GM12873 (cell line): ENCODE data around the gene GAB2.

Source experiments
- TF ChIP-seq, protein P1 (sequence below): IDR thresholded peaks from 2 replicates; pipeline ENCODE4 v1.5.1; 2012; ENCODE audit warnings: low read depth, mild to moderate bottlenecking, moderate library complexity, low read length, control low read depth; ENCODE audit not compliant: insufficient read depth; ENCODE audit errors: missing control alignments

GAB2 gene

DNA sequence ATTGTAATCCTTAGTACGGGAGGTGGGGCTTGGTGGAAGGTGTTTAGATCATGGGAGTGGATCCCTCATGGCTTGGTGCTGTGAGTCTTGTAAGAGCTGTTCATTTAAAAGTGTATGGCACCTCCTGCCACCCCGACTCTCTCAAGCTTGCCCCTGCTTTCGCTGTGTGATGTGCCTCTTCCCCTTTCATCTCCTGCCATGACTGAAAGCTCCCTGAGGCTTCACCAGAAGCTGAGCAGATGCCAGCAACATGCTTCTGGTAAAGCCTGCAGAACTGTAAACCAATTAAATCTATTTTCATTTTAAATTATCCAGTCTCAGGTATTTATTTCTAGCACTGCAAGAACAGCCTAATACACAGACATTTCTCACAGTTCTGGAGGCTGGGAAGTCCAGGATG lies 40.8 kb downstream of the GAB2 start:
- TF ChIP-seq, protein P1, sequence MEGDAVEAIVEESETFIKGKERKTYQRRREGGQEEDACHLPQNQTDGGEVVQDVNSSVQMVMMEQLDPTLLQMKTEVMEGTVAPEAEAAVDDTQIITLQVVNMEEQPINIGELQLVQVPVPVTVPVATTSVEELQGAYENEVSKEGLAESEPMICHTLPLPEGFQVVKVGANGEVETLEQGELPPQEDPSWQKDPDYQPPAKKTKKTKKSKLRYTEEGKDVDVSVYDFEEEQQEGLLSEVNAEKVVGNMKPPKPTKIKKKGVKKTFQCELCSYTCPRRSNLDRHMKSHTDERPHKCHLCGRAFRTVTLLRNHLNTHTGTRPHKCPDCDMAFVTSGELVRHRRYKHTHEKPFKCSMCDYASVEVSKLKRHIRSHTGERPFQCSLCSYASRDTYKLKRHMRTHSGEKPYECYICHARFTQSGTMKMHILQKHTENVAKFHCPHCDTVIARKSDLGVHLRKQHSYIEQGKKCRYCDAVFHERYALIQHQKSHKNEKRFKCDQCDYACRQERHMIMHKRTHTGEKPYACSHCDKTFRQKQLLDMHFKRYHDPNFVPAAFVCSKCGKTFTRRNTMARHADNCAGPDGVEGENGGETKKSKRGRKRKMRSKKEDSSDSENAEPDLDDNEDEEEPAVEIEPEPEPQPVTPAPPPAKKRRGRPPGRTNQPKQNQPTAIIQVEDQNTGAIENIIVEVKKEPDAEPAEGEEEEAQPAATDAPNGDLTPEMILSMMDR = no peak

DNA sequence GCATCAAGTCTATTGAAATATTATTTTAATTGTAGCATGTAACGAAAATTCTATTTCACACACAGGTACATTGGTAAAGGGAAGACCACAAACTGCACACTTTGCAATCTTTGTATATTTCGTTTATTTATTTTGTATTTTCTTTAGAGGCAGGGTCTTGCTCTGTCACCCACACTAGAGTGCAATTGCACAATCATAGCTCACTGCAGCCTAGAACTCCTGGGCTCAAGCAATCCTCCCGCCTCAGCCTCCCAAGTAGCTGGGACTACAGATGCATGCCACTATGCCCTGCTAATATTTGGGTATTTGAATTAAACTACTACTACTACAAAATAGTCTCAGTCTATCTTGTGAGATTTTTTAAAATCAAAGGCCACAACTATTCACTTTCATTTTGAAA lies 42.7 kb downstream of the GAB2 start:
- TF ChIP-seq, protein P1 = no peak

DNA sequence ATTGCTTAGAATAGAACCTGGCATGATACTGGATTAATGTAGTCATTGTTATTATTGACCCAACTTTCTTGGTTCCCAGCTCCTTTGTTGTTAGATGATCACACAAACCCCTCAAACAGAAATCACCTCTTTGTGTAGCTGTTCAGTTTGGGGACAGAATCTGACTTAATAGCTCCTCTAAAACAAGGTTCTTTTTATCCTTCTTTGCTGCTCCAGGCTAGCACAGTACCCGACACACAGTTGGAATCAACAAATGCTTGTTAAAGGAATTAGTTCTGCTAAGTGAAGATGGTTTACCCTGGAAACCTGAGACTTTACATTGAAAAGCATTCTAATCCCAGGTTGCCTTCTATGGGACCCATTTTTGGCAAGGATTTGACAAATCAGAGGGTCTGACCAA lies 43.9 kb downstream of the GAB2 start:
- TF ChIP-seq, protein P1 = no peak

DNA sequence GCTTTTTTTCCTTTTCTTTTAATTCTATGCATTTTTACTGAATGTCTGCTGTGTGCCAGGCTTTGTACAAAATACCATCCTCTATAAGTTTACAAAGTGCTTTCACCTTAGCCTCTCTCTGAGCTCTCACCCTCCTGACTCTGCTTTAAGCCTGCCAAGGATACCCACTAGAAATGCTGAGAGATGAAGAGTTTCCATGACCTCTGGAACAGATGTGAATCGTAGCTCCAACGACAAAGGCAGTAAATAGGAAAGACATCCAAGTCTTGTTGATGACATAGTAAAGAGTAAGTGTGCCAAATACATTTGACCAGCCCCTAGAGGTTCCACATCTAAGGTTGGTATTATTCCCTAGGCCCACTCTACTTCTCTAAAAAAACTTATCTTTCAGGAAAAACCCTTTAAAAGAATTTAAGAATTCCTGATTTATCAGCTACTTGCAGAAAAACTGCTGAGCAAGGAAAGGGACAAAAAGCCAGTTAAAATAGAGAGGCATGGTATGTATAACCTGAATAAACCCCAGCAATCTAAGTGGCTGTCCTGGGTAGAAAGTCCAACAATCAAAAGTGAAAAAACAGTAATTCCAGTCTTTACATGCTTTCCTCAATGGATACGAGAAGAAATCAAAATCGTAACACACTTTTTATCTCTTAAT lies 45.4 kb downstream of the GAB2 start:
- TF ChIP-seq, protein P1 = no peak

DNA sequence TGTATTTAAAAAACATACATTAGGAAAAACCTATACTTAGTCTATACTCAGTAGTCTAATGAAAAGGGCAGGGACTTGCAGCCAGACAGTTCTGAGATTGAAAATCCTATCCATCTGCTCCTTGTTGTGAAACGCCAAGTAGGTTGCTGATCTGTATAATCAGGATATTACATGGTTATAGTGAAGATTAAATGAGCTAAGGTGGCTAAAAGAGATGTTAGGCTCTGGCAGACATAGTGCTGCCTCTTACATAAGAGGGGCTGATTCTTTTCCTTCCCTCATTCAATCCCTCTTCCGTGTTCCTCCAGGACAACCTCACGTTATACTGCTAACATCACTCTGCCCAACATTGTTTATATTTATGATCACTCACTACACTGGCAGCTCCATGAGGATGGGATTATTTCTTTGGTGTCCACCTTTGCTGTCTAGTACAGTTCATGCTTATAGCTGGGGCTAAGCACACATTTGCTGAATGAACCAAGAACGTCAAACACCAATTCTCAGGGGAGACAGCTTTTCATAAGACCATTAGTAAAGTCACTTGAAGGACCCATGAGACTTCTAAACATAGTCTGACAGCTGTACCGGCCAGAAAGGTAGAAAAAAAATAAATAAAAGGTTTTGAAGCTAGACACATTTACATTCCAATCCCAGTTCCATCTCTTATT lies 46.3 kb downstream of the GAB2 start:
- TF ChIP-seq, protein P1 = no peak

DNA sequence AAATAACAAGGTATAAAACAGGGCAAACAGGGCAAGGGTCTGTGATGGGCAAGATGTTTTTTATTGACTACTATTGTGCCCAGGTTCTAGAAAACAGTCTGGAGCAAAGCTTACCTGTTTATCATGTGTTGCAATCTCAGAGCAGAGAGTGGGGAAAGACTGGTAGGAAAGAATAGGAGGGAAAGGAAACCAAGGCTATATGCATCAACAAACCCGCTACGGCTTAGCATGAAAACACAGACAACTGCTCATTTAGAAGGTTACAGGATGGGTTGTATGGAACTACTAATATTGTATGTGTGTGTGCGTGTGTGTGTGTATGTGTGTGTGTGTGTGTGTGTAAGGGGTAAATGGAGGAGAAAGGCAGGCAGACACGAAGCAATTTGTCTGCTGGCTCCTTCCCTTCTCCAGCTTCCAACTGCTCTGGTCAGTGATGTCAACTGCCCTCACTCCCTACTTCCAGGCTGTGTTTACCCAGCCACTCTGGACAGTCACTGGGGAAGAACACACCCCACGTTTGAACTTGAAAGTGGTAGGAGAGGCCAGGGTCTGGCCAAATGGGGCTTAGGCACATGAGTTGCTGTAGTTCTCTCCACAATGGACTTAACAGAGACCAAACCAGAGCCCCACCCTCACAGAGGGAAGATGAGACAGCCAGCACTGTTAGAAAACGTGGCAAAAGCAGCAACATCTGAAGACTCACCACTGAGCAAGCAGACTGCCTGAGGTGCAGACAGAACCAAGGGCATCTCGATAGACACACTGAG lies 47.0 kb downstream of the GAB2 start:
- TF ChIP-seq, protein P1 = no peak

DNA sequence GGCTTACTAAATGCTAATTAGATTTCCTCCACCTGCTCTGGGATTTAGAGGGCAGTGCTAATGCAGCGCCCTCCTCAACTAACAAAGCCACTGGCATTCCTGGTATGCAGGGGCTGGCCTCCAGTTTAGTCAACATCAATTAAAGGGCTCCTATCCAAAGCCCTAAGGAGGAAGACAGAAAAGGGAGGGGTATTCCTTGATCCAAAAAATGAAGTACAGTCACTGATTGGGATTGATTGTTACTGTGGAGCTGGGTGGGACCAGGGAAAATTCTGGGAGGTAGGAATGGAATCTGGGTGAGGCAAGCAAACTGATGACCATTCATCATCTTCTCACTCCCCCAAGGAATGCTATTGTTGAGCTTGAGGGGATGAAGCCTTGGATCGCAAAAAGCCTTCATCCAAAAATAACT lies 52.2 kb downstream of the GAB2 start:
- TF ChIP-seq, protein P1 = no peak
